Measurements from ENCODE around the gene ETV4. TPM values are rescaled to one million over a fixed set of nuclear protein-coding genes. Genes with fewer than 3 reads are reported as not detected.

The ETV4 gene
- total RNA-seq, 2 experiments from 2014 or later = 0.12 TPM; not detected in 1

GRCh38 chr17:43578699-43579565 lies 32.8 kb upstream of the ETV4 start:
- peaks cover 22% of the 10 kb centered on the region for H3K4me1 Mint-ChIP-seq
- H3K27ac Mint-ChIP-seq = peak overlapping the region; percentile 58
- ChIA-PET POLR2A (interaction anchor here (0.6 kb wide), 1 partner anchor 488 kb away, joined by 5 read pairs; no protein-coding TSS in a partner anchor), CTCF (interaction anchor here (0.5 to 1.0 kb wide), 5 partner anchors 13 to 523 kb away, joined by 3 to 4 read pairs (median 3); no protein-coding TSS in a partner anchor)
- peaks cover 12% of the 10 kb centered on the region for H3K27me3 Mint-ChIP-seq
- DNase-seq = no peak
- H3K36me3 Mint-ChIP-seq (ENCODE audit: low read depth) = no peaks in the 10 kb centered on the region
- no peak overlapping the region for H3K4me3 Mint-ChIP-seq
- no peaks in the 10 kb centered on the region for H3K9me3 Mint-ChIP-seq

- peaks cover 22% of the 10 kb centered on the region for H3K4me1 Mint-ChIP-seq
- no peak for DNase-seq
- ChIA-PET POLR2A (no interaction called here), CTCF (interaction anchor here (0.6 to 1.5 kb wide), 4 partner anchors 31 to 1235 kb away, joined by 3 to 5 read pairs (median 4); partner anchors contain the start of gene DHX8)
- H3K36me3 Mint-ChIP-seq (ENCODE audit: low read depth) = no peaks in the 10 kb centered on the region
- H3K4me3 Mint-ChIP-seq = no peak overlapping the region
- H3K27ac Mint-ChIP-seq = peak overlapping the region; percentile 58
- no peaks in the 10 kb centered on the region for H3K9me3 Mint-ChIP-seq
- H3K27me3 Mint-ChIP-seq = peaks cover 11% of the 10 kb centered on the region
Measured at GRCh38 chr17:43578404-43578698, 32.2 kb upstream of the ETV4 start.

- peaks cover 11% of the 10 kb centered on the region for H3K27me3 Mint-ChIP-seq
- CTCF ChIA-PET = interaction anchor here (0.5 to 1.5 kb wide), 9 partner anchors 12 to 1235 kb away, joined by 3 to 6 read pairs (median 3); partner anchors contain the start of gene DHX8
- no peaks in the 10 kb centered on the region for H3K9me3 Mint-ChIP-seq
- POLR2A ChIA-PET = no interaction called here
- no peak for DNase-seq
- no peaks in the 10 kb centered on the region for H3K36me3 Mint-ChIP-seq (ENCODE audit: low read depth)
- peaks cover 22% of the 10 kb centered on the region for H3K4me1 Mint-ChIP-seq
- no peak overlapping the region for H3K4me3 Mint-ChIP-seq
- no peak overlapping the region for H3K27ac Mint-ChIP-seq
Measured at GRCh38 chr17:43577664-43578403, 31.7 kb upstream of the ETV4 start.

GRCh38 chr17:43576563-43577229 lies 30.6 kb upstream of the ETV4 start:
- Mint-ChIP-seq H3K36me3 (ENCODE audit: low read depth) (no peaks in the 10 kb centered on the region), H3K9me3 (no peaks in the 10 kb centered on the region), H3K27ac (no peak overlapping the region), H3K4me1 (peaks cover 27% of the 10 kb centered on the region), H3K4me3 (no peak overlapping the region), H3K27me3 (peaks cover 9% of the 10 kb centered on the region)
- CTCF ChIA-PET = interaction anchor here (0.5 to 3.1 kb wide), 15 partner anchors 13 to 628 kb away, joined by 3 to 14 read pairs (median 3); partner anchors contain the start of gene DHX8
- DNase-seq = peak; percentile 67
- POLR2A ChIA-PET = no interaction called here

GRCh38 chr17:43574896-43575525 lies 28.9 kb upstream of the ETV4 start:
- no peak overlapping the region for H3K4me3 Mint-ChIP-seq
- ChIA-PET CTCF (interaction anchor here (0.8 to 3.1 kb wide), 2 partner anchors 91 to 96 kb away, joined by 3 to 14 read pairs; partner anchors contain the start of gene DHX8), POLR2A (no interaction called here)
- H3K9me3 Mint-ChIP-seq = no peaks in the 10 kb centered on the region
- no peak for DNase-seq
- peaks cover 27% of the 10 kb centered on the region for H3K4me1 Mint-ChIP-seq
- H3K36me3 Mint-ChIP-seq (ENCODE audit: low read depth) = no peaks in the 10 kb centered on the region
- no peak overlapping the region for H3K27ac Mint-ChIP-seq
- H3K27me3 Mint-ChIP-seq = peaks cover 6% of the 10 kb centered on the region

GRCh38 chr17:43574348-43574747 lies 28.2 kb upstream of the ETV4 start:
- Mint-ChIP-seq H3K4me1 (peaks cover 22% of the 10 kb centered on the region), H3K9me3 (no peaks in the 10 kb centered on the region), H3K36me3 (ENCODE audit: low read depth) (no peaks in the 10 kb centered on the region), H3K27ac (no peak overlapping the region), H3K4me3 (no peak overlapping the region), H3K27me3 (peaks cover 6% of the 10 kb centered on the region)
- POLR2A ChIA-PET = no interaction called here
- DNase-seq = no peak
- CTCF ChIA-PET = interaction anchor here (3.1 kb wide), 1 partner anchor 96 kb away, joined by 14 read pairs; no protein-coding TSS in a partner anchor

GRCh38 chr17:43573579-43574321 lies 27.6 kb upstream of the ETV4 start:
- no peak overlapping the region for H3K4me3 Mint-ChIP-seq
- POLR2A ChIA-PET = no interaction called here
- H3K27me3 Mint-ChIP-seq = peaks cover 6% of the 10 kb centered on the region
- no peaks in the 10 kb centered on the region for H3K9me3 Mint-ChIP-seq
- H3K4me1 Mint-ChIP-seq = peaks cover 16% of the 10 kb centered on the region
- CTCF ChIA-PET = interaction anchor here (0.9 kb wide), 1 partner anchor 10 kb away, joined by 3 read pairs; no protein-coding TSS in a partner anchor
- DNase-seq = no peak
- H3K27ac Mint-ChIP-seq = no peak overlapping the region
- H3K36me3 Mint-ChIP-seq (ENCODE audit: low read depth) = no peaks in the 10 kb centered on the region

- Mint-ChIP-seq H3K9me3 (no peaks in the 10 kb centered on the region), H3K4me3 (no peak overlapping the region), H3K36me3 (ENCODE audit: low read depth) (no peaks in the 10 kb centered on the region), H3K27ac (no peak overlapping the region), H3K4me1 (peaks cover 7% of the 10 kb centered on the region), H3K27me3 (peaks cover 6% of the 10 kb centered on the region)
- no peak for DNase-seq
- ChIA-PET POLR2A (no interaction called here), CTCF (interaction anchor here (0.6 to 0.9 kb wide), 4 partner anchors 11 to 113 kb away, joined by 3 to 5 read pairs (median 3); partner anchors contain the start of gene DHX8)
Measured at GRCh38 chr17:43572368-43572980, 26.3 kb upstream of the ETV4 start.

GRCh38 chr17:43570518-43570928 lies 24.4 kb upstream of the ETV4 start:
- ChIA-PET CTCF (interaction anchor here (1.5 kb wide), 1 partner anchor 103 kb away, joined by 10 read pairs; no protein-coding TSS in a partner anchor), POLR2A (no interaction called here)
- Mint-ChIP-seq H3K9me3 (no peaks in the 10 kb centered on the region), H3K36me3 (ENCODE audit: low read depth) (no peaks in the 10 kb centered on the region), H3K27me3 (peaks cover 6% of the 10 kb centered on the region), H3K27ac (no peak overlapping the region), H3K4me3 (no peak overlapping the region), H3K4me1 (peaks cover 5% of the 10 kb centered on the region)
- no peak for DNase-seq

GRCh38 chr17:43568506-43569082 lies 22.5 kb upstream of the ETV4 start:
- Mint-ChIP-seq H3K27me3 (peaks cover 9% of the 10 kb centered on the region), H3K36me3 (ENCODE audit: low read depth) (no peaks in the 10 kb centered on the region), H3K9me3 (no peaks in the 10 kb centered on the region), H3K4me1 (peaks cover 5% of the 10 kb centered on the region), H3K27ac (no peak overlapping the region), H3K4me3 (no peak overlapping the region)
- POLR2A ChIA-PET = no interaction called here
- CTCF ChIA-PET = interaction anchor here (0.6 to 0.8 kb wide), 2 partner anchors 56 to 101 kb away, joined by 3 to 4 read pairs; no protein-coding TSS in a partner anchor
- DNase-seq = no peak

All from activated CD4-positive, alpha-beta T cell treated with anti-CD3 and anti-CD28 coated beads, Interleukin-2, amount 10 ng/mL, durations not matched to agents 7 days and 5 days (primary cell).